Pancreas (tissue), 10 donors: Measurements from ENCODE around the gene EAPP. TPM values are rescaled to one million over a fixed set of nuclear protein-coding genes. Genes with fewer than 3 reads are reported as not detected.

Experiments used
- ATAC-seq, 4 donors: fragments of 200-7000 bp; cut with Tn5 transposase; one replicate each; pipeline versions ENCODE4 v1.8.0 to v1.9.1; 2020; ENCODE audit warnings: mild to moderate bottlenecking in 4 of 4, moderate library complexity in 4 of 4
- DNase-seq, 6 donors: peaks; one replicate each; pipeline ENCODE4 v3.0.0-alpha.2; 2020
- FAIRE-seq: peaks from 2 replicates; lab custom pipeline; 2012; peaks lifted over from hg19 to GRCh38; lab: Jason Lieb, UNC
- H3K27ac ChIP-seq, 4 donors: fragments of 200-600 bp; sonication (generic); 1 replicate in 3 of 4; 2 replicates in 1 of 4; pipeline versions ENCODE4 v1.5.0 to v1.8.0; 2020
- H3K27me3 ChIP-seq, 4 donors: fragments of 200-600 bp; one replicate each; pipeline ENCODE4 v1.8.0; 2021
- H3K36me3 ChIP-seq, 3 donors: fragments of 200-600 bp; sonication (generic) in 1 of 3; one replicate each; pipeline versions ENCODE4 v1.5.0 to v1.8.0; 2020 to 2021
- H3K4me1 ChIP-seq, 3 donors: fragments of 200-600 bp; one replicate each; pipeline ENCODE4 v1.8.0; 2021
- H3K4me3 ChIP-seq, 4 donors: fragments of 200-600 bp; sonication (generic) in 2 of 4; one replicate each; pipeline versions ENCODE4 v1.5.0 to v1.8.0; 2020 to 2021
- H3K9me3 ChIP-seq, 4 donors: fragments of 200-600 bp; one replicate each; pipeline ENCODE4 v1.8.0; 2021
- WGBS, 2 donors: extraction: QIAGEN DNeasy Blood & Tissue Kit; methylation state at CpG; one replicate each; pipeline ENCODE4 v1.1.7; 2013; 5-methylcytosine and 5-hydroxymethylcytosine counted together
- intact Hi-C, 3 donors: fragments of 100-400 bp; cut with DNase I; formaldehyde crosslinking; loops; one replicate each; pipeline versions ENCODE4 v1.11.1 to v1.14.2; 2022
- polyA plus RNA-seq, 2 donors: library from polyadenylated mRNA; stranded (reverse); fragments of 200-250 nt; gene quantifications; one replicate each; pipeline ENCODE4 v1.2.3, GENCODE V29; 2013
- total RNA-seq, 6 donors: library from RNA; stranded (reverse); fragmentation: NEBNext Ultra II Directional in 4 of 6; extraction: Animal tissue kit (Norgen Biotek cat#: 25700) in 4 of 6; gene quantifications; one replicate each; pipeline versions ENCODE4 v1.2.1 to v1.2.4, GENCODE V29; 2021 to 2023
- TF ChIP-seq, protein P1 (sequence below), 4 donors: fragments of 200-600 bp; sonication (generic) in 3 of 4; IDR thresholded peaks; one replicate each; pipeline versions ENCODE4 v1.5.0 to v1.8.0; 2021; ENCODE audit warnings: antibody characterized with exemption in 4 of 4
- donor health status: healthy with polysubstance abuse.
- donor health status: DM: no; HTN: no; CAD: no; lungs with moderate emphysema.
- donor health status: DM: no; HTN: no; CAD: no.
- donor health status: control.
- donor health status: control.
- donor health status: Bipolar disorder and iron deficiency.
- donor health status: DM: yes; HTN: yes; CAD: no.
- donor health status: DM: no; HTN: no; CAD: no.
- donor health status: DM: no; HTN: no; CAD: no.
- donor health status: DM: yes; HTN: yes; CAD: no.

EAPP gene
- total and polyA plus RNA-seq, 8 donors, result 9.9 to 24.7 (median 15.4) TPM

DNA sequence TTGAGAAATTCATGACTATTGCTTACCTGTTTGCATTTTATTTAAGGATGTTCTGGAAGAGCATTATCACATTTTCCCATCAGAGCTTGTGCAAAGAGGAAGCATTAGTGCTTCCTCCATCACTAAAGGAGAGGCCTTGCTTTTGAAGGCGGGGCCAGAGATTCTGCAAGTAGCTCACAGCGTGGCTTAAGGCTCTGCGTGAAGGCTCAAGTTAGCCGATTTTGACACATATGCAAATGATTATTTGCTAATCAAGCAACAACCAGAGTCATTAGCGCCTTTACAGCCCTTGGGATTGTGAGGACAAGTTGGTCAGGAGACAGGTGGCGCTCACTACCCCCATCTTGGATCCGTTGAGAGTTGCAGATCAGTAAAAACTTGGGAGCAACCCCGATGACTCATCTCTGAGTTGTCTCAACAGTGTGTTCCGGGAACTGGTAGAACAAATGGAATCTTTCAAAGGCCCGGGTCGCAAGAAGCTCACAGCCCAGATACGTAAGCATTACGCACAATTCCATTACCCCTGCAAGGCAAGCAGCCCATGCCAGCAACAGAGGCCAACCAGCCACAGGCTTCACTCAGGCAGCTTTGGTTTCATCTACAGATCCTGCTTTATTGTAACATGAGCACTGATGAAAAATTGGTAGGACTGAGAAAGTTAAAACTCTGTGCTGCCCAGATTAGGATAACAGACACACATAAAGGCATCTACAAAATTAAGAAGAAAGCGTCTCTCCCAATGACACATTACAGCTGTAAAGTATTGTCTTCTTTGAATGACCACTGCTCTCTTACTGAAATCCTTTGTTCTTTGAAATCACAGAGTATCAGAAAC, 42.6 kb downstream of the EAPP start:
- Histone ChIP-seq H3K27me3 (no peaks in the 10 kb centered on the region), H3K9me3 (no peaks in the 10 kb centered on the region), H3K4me3 (no peak overlapping the region), H3K36me3 (no peaks in the 10 kb centered on the region), H3K4me1 (no peaks in the 10 kb centered on the region), H3K27ac (peak overlapping the region in 2 of 4 donors; percentile 23 to 37)
- intact Hi-C loops, result loop anchor here in 1 of 3 donors (10.0 kb wide), 1 partner anchor 162 kb away; no protein-coding TSS in a partner anchor
- peak; percentile 9 for FAIRE-seq
- 72 to 77% methylated on average over 14 of the region's 14 CpGs for WGBS, 2 donors
- TF ChIP-seq, protein P1, sequence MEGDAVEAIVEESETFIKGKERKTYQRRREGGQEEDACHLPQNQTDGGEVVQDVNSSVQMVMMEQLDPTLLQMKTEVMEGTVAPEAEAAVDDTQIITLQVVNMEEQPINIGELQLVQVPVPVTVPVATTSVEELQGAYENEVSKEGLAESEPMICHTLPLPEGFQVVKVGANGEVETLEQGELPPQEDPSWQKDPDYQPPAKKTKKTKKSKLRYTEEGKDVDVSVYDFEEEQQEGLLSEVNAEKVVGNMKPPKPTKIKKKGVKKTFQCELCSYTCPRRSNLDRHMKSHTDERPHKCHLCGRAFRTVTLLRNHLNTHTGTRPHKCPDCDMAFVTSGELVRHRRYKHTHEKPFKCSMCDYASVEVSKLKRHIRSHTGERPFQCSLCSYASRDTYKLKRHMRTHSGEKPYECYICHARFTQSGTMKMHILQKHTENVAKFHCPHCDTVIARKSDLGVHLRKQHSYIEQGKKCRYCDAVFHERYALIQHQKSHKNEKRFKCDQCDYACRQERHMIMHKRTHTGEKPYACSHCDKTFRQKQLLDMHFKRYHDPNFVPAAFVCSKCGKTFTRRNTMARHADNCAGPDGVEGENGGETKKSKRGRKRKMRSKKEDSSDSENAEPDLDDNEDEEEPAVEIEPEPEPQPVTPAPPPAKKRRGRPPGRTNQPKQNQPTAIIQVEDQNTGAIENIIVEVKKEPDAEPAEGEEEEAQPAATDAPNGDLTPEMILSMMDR (IDR thresholded peaks at IDR 0.05), result no peak
- DNase-seq, result peak in 3 of 6 donors; percentile 11 to 40 (median 13)
- ATAC-seq, result peak; percentile 17 to 77 (median 66)

DNA sequence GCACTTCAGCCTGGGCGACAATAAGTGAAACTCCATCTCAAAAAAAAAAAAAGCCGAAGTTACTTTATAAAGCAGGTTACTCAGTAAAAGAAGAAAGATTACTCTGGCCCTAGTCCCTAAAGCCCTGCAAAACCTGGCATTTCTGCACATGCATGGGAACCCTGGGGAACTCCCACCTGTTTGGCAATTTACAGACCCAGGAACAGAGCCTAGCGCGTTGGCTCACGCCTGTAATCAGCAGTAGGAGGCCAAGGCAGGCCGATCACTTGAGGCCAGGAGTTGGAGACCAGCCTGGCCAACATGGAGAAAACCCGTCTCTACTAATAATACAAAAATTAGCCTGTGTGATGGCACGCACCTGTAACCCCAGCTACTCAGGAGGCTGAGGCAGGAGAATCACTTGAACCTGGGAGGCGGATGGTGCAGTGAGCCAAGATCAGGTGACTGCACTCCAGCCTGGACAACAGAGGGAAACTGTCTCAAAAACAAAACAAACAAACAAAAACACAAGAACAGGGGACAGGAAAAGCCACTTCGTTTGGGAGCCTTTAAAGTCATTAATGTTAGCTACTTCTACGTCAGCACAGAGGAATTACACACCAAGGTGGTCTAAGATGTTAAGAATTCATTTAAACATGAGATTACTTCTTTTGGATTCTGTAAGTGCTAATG, 43.4 kb downstream of the EAPP start:
- ATAC-seq (peak in 3 of 4 donors; percentile 38 to 43 (median 39)), FAIRE-seq (no peak), DNase-seq (peak in 1 of 6 donors; percentile 14)
- H3K36me3 ChIP-seq, result no peaks in the 10 kb centered on the region
- intact Hi-C loops, result loop anchor here in 1 of 3 donors (10.0 kb wide), 1 partner anchor 161 kb away; no protein-coding TSS in a partner anchor
- TF ChIP-seq, protein P1 (IDR thresholded peaks at IDR 0.05), result no peak
- H3K27me3 ChIP-seq, result no peaks in the 10 kb centered on the region
- no peaks in the 10 kb centered on the region for H3K9me3 ChIP-seq
- WGBS, 2 donors, result 78 to 89% methylated on average over 11 of the region's 11 CpGs
- no peak overlapping the region for H3K4me3 ChIP-seq
- no peaks in the 10 kb centered on the region for H3K4me1 ChIP-seq
- H3K27ac ChIP-seq, result peak overlapping the region in 1 of 4 donors; percentile 37

DNA sequence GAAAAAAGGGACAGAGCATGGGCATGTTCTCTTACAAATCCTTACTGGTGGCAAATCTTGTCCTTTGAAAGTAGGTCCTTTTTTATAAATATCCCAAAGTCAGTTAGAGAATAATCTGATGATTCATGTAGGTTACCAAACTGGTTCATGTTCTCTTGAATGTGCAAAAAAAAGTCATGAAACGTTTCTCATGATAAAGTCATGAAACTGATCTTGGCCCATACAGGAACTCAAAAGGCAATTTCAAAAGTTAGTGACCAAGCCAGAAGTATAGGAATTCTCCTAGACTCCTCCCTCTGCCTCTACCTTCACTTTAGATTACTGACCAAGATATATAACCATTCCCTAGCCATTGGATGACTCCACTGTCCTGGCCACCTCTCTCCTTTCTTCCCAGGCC, 50.2 kb downstream of the EAPP start:
- no peaks in the 10 kb centered on the region for H3K9me3 ChIP-seq
- WGBS, 2 donors, result 18 to 27% methylated on average over 1 of the region's 1 CpG
- no peak for ATAC-seq
- no peak overlapping the region for H3K27ac ChIP-seq
- FAIRE-seq, result no peak
- H3K4me1 ChIP-seq, result no peaks in the 10 kb centered on the region
- H3K4me3 ChIP-seq, result no peak overlapping the region
- intact Hi-C loops, result no loop called here
- H3K36me3 ChIP-seq, result no peaks in the 10 kb centered on the region
- no peak for DNase-seq
- TF ChIP-seq, protein P1 (IDR thresholded peaks at IDR 0.05), result no peak
- no peaks in the 10 kb centered on the region for H3K27me3 ChIP-seq

DNA sequence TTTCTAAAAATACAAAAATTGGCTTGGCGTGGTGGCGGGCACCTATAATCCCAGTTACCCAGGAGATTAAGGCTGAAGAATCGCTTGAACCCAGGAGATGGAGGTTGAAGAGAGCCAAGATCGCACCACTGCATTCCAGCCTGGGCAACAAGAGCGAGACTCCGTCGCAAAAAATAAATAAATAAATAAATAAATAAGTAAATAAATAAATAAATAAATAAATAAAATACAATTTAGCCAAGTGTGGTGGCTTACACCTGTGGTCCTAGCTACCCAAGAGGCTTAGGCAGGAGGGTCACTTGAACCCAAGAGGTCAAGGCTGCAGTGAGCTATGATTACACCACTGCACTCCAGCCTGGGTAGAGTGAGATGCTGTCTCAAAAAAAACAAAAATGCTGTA, 51.0 kb downstream of the EAPP start:
- no peak for FAIRE-seq
- 95 to 97% methylated on average over 7 of the region's 7 CpGs for WGBS, 2 donors

More for the DNA sequence above, 51.0 kb downstream of the EAPP start:
- TF ChIP-seq, protein P1 (IDR thresholded peaks at IDR 0.05), result no peak
- Histone ChIP-seq H3K27me3 (no peaks in the 10 kb centered on the region), H3K4me3 (no peak overlapping the region), H3K27ac (no peak overlapping the region), H3K9me3 (no peaks in the 10 kb centered on the region), H3K4me1 (no peaks in the 10 kb centered on the region), H3K36me3 (no peaks in the 10 kb centered on the region)
- ATAC-seq, result no peak
- intact Hi-C loops, result no loop called here
- DNase-seq, result no peak
